ENCODE results near the gene FOXN4. TPM values are rescaled to one million over a fixed set of nuclear protein-coding genes. Genes with fewer than 3 reads are reported as not detected.

Gene FOXN4
- total RNA-seq, 1 donor from 2014 or later = not detected

DNA sequence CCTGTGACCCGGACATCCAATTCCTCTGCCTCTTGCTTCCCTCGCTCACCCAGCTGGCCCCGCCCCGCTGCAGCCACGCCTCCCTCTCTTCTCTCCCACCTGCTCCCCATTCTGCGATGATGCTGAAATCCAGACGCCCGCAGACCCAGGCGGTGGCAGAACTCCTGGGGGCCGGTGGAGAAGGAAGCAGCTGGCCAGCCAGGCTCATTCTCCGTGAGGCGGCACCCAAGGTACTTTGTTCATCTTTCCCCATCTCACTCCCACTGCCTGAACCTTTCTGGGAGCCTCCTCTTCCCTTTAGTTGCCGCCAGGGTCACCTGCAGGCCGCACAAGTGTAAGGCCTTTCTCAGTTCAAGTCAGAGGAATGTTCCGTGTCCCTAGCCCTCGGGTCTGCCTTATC lies 35.7 kb downstream of the FOXN4 start:
- Mint-ChIP-seq H3K27ac (ENCODE audit: unreplicated experiment) (no peak overlapping the region), H3K4me1 (ENCODE audit: low read depth) (peaks cover 6% of the 10 kb centered on the region), H3K36me3 (ENCODE audit: low read depth) (peaks cover 1% of the 10 kb centered on the region), H3K27me3 (ENCODE audit: low read depth) (peaks cover 22% of the 10 kb centered on the region), H3K9me3 (ENCODE audit: low read depth) (peaks cover 8% of the 10 kb centered on the region), H3K4me3 (ENCODE audit: unreplicated experiment) (no peak overlapping the region)
- peak; percentile 70 for DNase-seq (ENCODE audit: low spot score)
- TF ChIP-seq, protein P1, sequence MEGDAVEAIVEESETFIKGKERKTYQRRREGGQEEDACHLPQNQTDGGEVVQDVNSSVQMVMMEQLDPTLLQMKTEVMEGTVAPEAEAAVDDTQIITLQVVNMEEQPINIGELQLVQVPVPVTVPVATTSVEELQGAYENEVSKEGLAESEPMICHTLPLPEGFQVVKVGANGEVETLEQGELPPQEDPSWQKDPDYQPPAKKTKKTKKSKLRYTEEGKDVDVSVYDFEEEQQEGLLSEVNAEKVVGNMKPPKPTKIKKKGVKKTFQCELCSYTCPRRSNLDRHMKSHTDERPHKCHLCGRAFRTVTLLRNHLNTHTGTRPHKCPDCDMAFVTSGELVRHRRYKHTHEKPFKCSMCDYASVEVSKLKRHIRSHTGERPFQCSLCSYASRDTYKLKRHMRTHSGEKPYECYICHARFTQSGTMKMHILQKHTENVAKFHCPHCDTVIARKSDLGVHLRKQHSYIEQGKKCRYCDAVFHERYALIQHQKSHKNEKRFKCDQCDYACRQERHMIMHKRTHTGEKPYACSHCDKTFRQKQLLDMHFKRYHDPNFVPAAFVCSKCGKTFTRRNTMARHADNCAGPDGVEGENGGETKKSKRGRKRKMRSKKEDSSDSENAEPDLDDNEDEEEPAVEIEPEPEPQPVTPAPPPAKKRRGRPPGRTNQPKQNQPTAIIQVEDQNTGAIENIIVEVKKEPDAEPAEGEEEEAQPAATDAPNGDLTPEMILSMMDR (IDR thresholded peaks at IDR 0.05) = no peak

DNA sequence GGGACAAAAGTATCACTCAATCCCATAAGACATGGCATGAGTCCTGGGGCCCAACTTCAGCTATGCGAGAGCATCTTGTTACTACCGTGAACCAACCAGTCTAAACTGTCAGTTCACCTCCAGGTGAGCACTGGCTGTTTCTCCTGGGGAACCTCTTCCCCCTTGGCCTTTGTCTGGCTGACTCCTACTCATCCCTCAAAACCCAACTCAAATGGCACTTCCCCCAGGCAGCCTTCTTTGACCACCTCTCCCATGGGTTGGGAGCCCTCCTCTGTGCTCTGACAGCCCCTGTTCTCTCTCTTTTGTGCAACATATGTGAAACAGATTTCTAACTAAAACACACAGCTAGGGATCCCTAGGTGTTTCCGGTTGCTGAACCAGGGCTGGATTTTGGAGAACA lies 37.7 kb downstream of the FOXN4 start:
- TF ChIP-seq, protein P1 (IDR thresholded peaks at IDR 0.05) = no peak
- H3K27me3 Mint-ChIP-seq (ENCODE audit: low read depth) = peaks cover 20% of the 10 kb centered on the region
- peaks cover 1% of the 10 kb centered on the region for H3K36me3 Mint-ChIP-seq (ENCODE audit: low read depth)
- H3K4me3 Mint-ChIP-seq (ENCODE audit: unreplicated experiment) = no peak overlapping the region
- H3K27ac Mint-ChIP-seq (ENCODE audit: unreplicated experiment) = no peak overlapping the region
- H3K9me3 Mint-ChIP-seq (ENCODE audit: low read depth) = peaks cover 8% of the 10 kb centered on the region
- DNase-seq (ENCODE audit: low spot score) = no peak
- no peaks in the 10 kb centered on the region for H3K4me1 Mint-ChIP-seq (ENCODE audit: low read depth)

DNA sequence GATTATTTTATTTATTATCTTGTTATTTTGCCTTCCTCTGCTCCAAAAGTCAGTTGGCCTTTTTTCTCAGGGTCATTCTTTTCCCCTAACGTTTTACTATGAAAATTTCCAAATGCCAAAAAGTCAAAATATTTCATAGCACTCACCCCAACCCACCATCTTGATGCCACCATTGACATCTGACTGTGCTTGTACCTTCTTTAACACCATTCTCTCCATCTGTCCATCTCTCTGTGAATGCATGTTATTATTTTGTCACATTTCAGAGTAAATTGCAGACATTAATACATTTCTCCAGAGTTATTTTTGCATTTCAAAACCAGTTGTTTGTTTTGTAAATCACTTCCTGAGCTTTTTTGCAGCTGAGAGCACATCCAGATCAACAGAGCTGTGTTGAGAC lies 38.6 kb downstream of the FOXN4 start:
- Mint-ChIP-seq H3K4me3 (ENCODE audit: unreplicated experiment) (no peak overlapping the region), H3K9me3 (ENCODE audit: low read depth) (peaks cover 8% of the 10 kb centered on the region), H3K27me3 (ENCODE audit: low read depth) (peaks cover 16% of the 10 kb centered on the region), H3K36me3 (ENCODE audit: low read depth) (peaks cover 1% of the 10 kb centered on the region), H3K4me1 (ENCODE audit: low read depth) (no peaks in the 10 kb centered on the region), H3K27ac (ENCODE audit: unreplicated experiment) (no peak overlapping the region)
- TF ChIP-seq, protein P1 (IDR thresholded peaks at IDR 0.05) = no peak
- DNase-seq (ENCODE audit: low spot score) = no peak

DNA sequence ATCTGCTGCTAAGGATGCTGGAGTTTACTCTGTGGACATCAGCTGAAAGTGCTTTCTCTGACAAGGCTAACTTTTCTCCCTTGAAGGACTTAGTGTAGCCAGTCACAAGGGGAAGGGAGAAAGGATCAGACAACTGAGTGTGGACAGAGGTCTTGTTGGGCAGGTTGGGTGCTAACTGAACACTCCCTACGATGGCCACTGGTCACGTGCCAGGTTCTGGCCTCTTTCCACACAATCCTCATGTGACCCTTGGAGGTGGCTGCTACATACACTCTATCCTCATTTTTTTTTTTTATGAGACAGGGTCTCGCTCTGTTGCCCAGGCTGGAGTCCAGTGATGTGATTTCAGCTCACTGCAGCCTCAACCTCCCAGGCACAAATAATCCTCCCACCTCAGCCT lies 39.7 kb downstream of the FOXN4 start:
- DNase-seq (ENCODE audit: low spot score) = no peak
- no peak overlapping the region for H3K4me3 Mint-ChIP-seq (ENCODE audit: unreplicated experiment)
- peaks cover 1% of the 10 kb centered on the region for H3K36me3 Mint-ChIP-seq (ENCODE audit: low read depth)
- TF ChIP-seq, protein P1 (IDR thresholded peaks at IDR 0.05) = no peak
- H3K4me1 Mint-ChIP-seq (ENCODE audit: low read depth) = no peaks in the 10 kb centered on the region
- peaks cover 8% of the 10 kb centered on the region for H3K9me3 Mint-ChIP-seq (ENCODE audit: low read depth)
- no peak overlapping the region for H3K27ac Mint-ChIP-seq (ENCODE audit: unreplicated experiment)
- H3K27me3 Mint-ChIP-seq (ENCODE audit: low read depth) = peaks cover 10% of the 10 kb centered on the region

DNA sequence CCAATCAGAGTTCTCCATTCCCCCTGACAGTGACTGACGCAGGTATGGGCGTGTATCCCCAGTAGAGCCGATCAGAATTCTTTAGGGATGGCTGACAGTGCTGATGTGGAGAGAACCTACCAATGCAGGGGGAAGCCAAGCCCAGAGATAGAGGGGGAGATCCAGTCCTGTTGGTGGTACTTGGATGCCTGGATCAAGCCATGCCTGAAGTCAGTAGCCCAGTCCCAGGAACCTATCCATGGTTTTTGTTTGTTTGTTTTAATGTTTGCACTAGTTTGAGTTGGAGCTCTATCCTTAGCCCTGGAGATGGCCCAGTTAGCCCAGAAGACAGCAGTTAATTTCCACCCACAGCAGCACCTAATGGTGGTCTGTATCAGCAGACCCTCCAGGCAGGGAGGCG lies 40.2 kb downstream of the FOXN4 start:
- H3K36me3 Mint-ChIP-seq (ENCODE audit: low read depth) = peaks cover 1% of the 10 kb centered on the region
- TF ChIP-seq, protein P1 (IDR thresholded peaks at IDR 0.05) = no peak
- H3K27ac Mint-ChIP-seq (ENCODE audit: unreplicated experiment) = no peak overlapping the region
- H3K4me3 Mint-ChIP-seq (ENCODE audit: unreplicated experiment) = no peak overlapping the region
- peaks cover 8% of the 10 kb centered on the region for H3K9me3 Mint-ChIP-seq (ENCODE audit: low read depth)
- H3K27me3 Mint-ChIP-seq (ENCODE audit: low read depth) = peaks cover 10% of the 10 kb centered on the region
- DNase-seq (ENCODE audit: low spot score) = no peak
- peaks cover 3% of the 10 kb centered on the region for H3K4me1 Mint-ChIP-seq (ENCODE audit: low read depth)
